HG02588 (cell line): ENCODE measurements around the gene ALOXE3.
"Not testable (repeated sequence)": the region's sequence is repeated elsewhere in the genome, so short reads cannot be mapped to it uniquely, and the experiment has no call there.

Experiments used
- ATAC-seq: cut with Tn5 transposase; IDR thresholded peaks from one replicate; pipeline ENCODE4 v1.9.1; 2021; ENCODE audit warnings: mild to moderate bottlenecking, moderate library complexity; ENCODE audit not compliant: unreplicated experiment

The ALOXE3 gene

GRCh38 chr17:8073627-8074484 lies 44.5 kb downstream of the ALOXE3 start:
- ATAC-seq: no peak

- no peak for ATAC-seq
These were observed 45.4 kb downstream of the ALOXE3 start for GRCh38 chr17:8072729-8073461.

DNA sequence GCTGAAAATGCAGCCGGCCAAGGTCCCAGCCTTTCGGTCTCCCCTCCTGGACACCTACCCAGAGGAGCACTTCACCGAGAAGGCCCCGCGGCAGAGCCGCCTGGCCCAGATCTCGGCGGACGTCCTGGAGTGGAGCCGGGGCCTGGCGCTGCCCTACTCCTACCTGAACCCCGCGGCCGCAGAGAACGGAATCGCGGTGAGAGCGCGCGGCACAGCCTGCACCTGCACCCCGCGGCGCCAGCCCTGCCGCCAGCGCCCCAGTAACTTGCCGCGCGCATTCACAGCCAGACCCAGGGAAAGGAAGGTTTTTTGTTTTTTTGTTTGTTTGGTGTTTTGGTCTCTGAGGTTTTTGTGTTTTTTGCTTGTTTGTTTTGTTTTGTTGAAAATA lies 46.0 kb downstream of the ALOXE3 start:
- ATAC-seq: no peak

DNA sequence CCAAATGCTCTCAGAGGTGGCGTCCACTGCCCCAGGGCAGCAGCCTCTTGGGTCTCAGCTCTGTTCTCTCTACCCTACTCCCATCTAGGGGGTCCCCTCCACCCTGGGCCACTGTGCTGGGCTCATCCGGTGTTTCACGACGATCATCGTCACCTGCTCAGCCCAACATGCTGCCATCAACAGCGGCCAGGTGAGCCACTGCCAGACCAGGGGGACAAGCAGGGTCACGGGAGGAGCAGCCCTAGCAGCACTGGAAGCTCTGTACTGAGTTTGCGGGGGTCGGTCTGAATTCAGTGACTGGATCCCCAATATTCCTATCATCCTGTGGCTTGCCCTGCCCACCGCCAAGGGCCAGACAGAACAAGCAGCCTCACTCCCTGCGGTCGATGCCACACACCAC lies 46.8 kb downstream of the ALOXE3 start:
- ATAC-seq: no peak

DNA sequence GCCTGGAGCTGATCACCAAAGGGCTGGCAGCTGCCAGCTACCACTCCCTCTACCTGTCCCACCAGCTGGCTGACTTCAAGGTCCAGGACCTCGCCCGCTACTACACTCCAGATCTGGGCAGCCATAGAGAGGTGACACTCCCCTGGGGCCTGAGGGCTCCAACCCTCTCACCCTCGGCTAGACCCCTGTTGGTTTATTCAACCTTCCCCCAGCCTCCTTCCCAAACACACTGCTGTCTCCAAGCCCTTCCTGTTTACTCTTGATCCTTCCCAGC lies 48.8 kb downstream of the ALOXE3 start:
- no peak for ATAC-seq

- ATAC-seq: no peak
These were observed 49.4 kb downstream of the ALOXE3 start for GRCh38 chr17:8068736-8069586.

DNA sequence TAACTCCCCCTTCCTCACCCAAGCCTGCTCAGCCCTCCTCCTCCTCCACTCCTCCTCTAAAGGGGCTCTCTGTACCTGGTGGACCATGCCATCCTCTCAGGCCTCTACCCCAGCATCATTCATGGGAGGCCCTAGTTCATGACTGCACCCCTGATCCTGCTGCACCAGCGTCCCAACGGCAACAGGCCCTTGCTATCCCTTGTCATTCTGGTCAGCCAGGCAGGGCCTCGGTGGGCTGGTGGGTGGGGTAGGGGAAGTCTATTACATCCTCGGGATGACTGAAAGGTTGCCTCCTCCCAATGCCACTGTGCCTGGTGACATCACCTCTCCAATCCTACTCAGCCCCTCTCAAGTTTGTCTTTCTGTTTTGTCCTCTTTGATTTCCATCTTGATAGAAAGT lies 50.5 kb downstream of the ALOXE3 start:
- ATAC-seq: no peak

GRCh38 chr17:8066841-8067775 lies 51.2 kb downstream of the ALOXE3 start:
- ATAC-seq: no peak

DNA sequence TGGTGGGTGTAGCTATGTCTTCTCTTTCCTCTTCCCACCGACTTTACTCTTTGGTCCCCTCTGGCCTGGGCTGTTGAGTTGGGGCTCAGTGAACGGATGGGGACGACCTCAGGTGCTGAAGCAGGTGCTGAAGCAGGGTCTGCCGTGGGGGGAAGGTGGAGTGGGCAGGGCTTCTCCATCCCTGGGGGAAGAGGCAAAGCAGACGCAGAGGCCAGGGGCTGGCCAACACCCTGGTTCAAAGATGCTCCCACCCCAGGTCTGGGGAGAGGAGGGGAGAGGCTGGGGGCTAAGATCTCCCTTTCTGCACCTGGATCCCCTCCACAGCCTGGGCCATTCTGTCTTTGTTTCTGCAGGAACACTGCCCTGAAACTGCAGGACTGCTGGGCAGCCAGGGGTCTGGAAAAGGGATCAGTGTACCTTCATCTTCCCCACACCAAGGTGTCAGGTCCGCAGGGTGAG lies 53.7 kb downstream of the ALOXE3 start:
- ATAC-seq: no peak

- no peak for ATAC-seq
These were observed 54.4 kb downstream of the ALOXE3 start for GRCh38 chr17:8063761-8064534.

DNA sequence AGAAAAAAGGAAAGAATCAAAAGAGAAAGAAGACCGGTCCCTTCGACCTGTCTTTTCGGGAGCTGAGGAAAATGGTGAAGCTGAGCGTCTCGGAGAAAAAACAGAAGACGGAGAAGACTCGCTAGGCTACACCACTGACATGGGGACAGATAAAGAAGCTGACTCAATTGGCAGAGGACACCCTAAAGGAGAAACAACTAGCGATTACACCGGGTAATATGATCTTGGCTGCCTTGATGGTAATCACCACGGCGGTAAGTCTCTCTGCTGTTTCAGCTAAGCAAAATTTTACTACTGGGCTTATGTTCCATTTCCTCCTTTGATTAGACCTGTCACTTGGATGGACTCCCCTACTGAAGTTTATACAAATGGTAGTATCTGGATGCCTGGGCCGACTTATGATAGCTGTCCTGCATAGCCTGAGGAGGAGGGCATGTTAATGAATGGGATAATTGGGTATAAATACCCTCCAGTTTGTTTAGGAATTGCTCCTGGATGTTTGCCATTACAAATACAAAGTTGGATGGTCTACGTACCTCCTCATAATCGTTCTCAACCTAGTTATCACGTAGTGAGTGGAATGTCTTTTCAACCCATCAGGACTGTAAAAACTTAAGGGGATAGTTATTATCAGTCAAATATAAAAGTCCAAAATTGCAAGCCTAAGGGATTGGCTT lies 55.4 kb downstream of the ALOXE3 start:
- ATAC-seq: no peak

GRCh38 chr17:8062435-8062806 lies 55.9 kb downstream of the ALOXE3 start:
- no peak for ATAC-seq

- not testable (repeated sequence) for ATAC-seq
These were observed 56.5 kb downstream of the ALOXE3 start for GRCh38 chr17:8061851-8062250.

DNA sequence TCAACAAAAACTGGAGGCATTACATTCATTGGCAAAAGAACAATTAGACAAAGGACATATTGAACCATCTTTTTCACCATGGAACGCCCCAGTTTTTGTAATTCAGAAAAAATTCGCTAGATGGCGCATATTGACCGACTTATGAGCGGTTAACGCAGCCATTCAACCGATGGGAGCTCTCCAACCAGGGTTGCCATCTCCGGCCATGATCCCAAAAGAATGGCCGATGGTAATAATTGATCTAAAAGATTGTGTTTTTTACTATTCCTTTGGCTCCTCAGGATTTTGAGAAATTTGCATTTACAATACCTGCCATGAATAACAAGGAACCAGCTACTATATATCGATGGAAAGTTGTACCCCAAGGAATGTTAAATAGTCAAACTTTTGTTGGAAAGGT lies 58.0 kb downstream of the ALOXE3 start:
- no peak for ATAC-seq

DNA sequence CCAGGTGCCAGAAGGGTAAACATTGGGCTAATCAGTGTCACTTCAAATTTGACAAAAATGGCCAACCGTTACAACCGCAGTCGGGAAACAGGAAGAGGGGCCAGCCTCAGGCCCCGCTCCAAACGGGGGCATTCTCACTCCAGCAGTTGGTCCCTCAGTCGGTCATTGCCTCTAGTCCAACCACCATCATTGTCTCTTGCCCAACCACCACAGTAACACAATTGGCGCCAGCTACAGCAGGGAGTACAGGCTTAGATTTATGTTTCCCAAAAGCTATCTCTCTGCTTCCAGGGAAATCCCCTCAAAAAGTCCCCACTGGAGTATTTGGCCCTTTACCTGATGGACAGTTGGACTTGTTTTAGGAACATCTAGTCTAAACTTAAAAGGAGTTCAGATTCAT lies 59.2 kb downstream of the ALOXE3 start:
- no peak for ATAC-seq

- no peak for ATAC-seq
These were observed 60.6 kb downstream of the ALOXE3 start for GRCh38 chr17:8057691-8058114.

- ATAC-seq: no peak
These were observed 61.2 kb downstream of the ALOXE3 start for GRCh38 chr17:8056976-8057625.

GRCh38 chr17:8056232-8056975 lies 61.9 kb downstream of the ALOXE3 start:
- ATAC-seq: no peak
